Adrenal gland (tissue), 5 donors: ENCODE measurements around the gene ENPP1.

ENCODE experiments used
- POLR2A ChIP-seq, 2 donors: fragments of 450-650 bp; IDR thresholded peaks; one replicate each; pipeline ENCODE4 v1.6.1; 2017; ENCODE audit warnings: antibody characterized with exemption in 2 of 2, mild to moderate bottlenecking in 2 of 2, moderate library complexity in 1 of 2
- TF ChIP-seq, protein P1 (sequence below), 6 experiments: fragments of 450-650 bp in 4 of 6; fragments of 200-600 bp in 2 of 6; sonication (generic) in 1 of 6; IDR thresholded peaks; 1 replicate in 5 of 6; 2 replicates in 1 of 6; pipeline versions ENCODE4 v1.5.1 to v1.8.0; 2016 to 2021; ENCODE audit warnings: antibody characterized with exemption in 6 of 6, mild to moderate bottlenecking in 2 of 6, moderate library complexity in 1 of 6
- donor health status: DM: no; HTN: no; CAD: no.

DNA sequence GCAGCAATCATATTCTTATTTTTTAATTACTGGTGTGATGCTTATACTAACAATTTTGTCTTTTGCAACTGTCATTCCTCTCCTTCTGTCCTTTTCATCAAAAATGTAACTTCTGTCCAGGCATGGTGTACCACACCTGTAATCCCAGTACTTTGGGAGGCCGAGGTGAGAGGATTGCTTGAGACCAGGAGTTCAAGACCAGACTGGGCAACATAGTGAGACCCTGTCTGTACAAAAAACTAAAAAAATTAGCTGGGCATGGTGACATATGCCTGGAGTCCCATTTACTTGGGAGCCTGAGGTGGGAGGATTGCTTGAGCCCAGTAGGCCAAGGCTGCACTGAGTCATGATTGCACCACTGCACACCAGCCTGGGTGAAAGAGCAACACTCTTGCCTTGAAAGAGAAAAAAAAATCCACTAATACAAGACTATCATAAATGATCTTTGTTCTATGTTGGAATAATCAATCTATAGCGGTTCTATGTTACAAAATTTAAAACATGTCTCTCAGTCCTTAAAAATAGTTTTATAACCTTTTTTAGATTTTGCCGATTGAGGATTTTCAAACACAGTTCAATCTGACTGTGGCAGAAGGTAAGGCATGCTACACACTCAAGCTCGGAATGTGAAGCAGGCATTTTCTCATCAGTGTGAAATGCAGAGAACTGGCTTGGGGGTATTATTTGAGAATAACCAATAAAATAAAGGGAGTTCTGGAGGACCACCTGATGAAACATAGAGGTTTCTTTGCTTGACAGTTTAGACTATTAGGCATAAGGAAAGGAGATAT, 70.4 kb downstream of the ENPP1 start:
- TF ChIP-seq, protein P1, sequence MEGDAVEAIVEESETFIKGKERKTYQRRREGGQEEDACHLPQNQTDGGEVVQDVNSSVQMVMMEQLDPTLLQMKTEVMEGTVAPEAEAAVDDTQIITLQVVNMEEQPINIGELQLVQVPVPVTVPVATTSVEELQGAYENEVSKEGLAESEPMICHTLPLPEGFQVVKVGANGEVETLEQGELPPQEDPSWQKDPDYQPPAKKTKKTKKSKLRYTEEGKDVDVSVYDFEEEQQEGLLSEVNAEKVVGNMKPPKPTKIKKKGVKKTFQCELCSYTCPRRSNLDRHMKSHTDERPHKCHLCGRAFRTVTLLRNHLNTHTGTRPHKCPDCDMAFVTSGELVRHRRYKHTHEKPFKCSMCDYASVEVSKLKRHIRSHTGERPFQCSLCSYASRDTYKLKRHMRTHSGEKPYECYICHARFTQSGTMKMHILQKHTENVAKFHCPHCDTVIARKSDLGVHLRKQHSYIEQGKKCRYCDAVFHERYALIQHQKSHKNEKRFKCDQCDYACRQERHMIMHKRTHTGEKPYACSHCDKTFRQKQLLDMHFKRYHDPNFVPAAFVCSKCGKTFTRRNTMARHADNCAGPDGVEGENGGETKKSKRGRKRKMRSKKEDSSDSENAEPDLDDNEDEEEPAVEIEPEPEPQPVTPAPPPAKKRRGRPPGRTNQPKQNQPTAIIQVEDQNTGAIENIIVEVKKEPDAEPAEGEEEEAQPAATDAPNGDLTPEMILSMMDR (IDR thresholded peaks at IDR 0.05), result no peak
- TF ChIP-seq POLR2A (IDR thresholded peaks at IDR 0.05), result no peak
